Astrocyte of the spinal cord (primary cell): ENCODE results near the gene ADGRV1.
"Not testable (repeated sequence)": the region's sequence is repeated elsewhere in the genome, so short reads cannot be mapped to it uniquely, and the experiment has no call there.

Experiments
- DNase-seq: peaks from one replicate; pipeline ENCODE4 v3.0.0; 2011; ENCODE audit warnings: low read depth, low spot score
- H3K4me3 ChIP-seq: 2 replicates; pipeline ENCODE4 v1.5.1; 2011; ENCODE audit warnings: low read depth, mild to moderate bottlenecking, low read length, moderate library complexity
- in situ Hi-C: cut with HindIII; loops from 2 replicates; pipeline ENCODE4 v1.10.0; 2017; ENCODE audit warnings: low sequenced_read_pairs
- TF ChIP-seq, protein P1 (sequence below): IDR thresholded peaks from 2 replicates; pipeline ENCODE4 v1.5.1; 2012; ENCODE audit warnings: low read depth, mild to moderate bottlenecking, low read length, inconsistent platforms

The ADGRV1 gene

GRCh38 chr5:90655423-90655822 is 96.8 kb downstream of the ADGRV1 start:
- in situ Hi-C loops, result no loop called here
- DNase-seq, result no peak
- no peak overlapping the region for H3K4me3 ChIP-seq
- TF ChIP-seq, protein P1, sequence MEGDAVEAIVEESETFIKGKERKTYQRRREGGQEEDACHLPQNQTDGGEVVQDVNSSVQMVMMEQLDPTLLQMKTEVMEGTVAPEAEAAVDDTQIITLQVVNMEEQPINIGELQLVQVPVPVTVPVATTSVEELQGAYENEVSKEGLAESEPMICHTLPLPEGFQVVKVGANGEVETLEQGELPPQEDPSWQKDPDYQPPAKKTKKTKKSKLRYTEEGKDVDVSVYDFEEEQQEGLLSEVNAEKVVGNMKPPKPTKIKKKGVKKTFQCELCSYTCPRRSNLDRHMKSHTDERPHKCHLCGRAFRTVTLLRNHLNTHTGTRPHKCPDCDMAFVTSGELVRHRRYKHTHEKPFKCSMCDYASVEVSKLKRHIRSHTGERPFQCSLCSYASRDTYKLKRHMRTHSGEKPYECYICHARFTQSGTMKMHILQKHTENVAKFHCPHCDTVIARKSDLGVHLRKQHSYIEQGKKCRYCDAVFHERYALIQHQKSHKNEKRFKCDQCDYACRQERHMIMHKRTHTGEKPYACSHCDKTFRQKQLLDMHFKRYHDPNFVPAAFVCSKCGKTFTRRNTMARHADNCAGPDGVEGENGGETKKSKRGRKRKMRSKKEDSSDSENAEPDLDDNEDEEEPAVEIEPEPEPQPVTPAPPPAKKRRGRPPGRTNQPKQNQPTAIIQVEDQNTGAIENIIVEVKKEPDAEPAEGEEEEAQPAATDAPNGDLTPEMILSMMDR, result no peak

GRCh38 chr5:90657030-90657429 is 98.4 kb downstream of the ADGRV1 start:
- TF ChIP-seq, protein P1, result no peak
- H3K4me3 ChIP-seq, result no peak overlapping the region
- in situ Hi-C loops, result no loop called here
- DNase-seq, result no peak

- in situ Hi-C loops, result no loop called here
- DNase-seq, result no peak
- H3K4me3 ChIP-seq, result no peak overlapping the region
- TF ChIP-seq, protein P1, result no peak
Observed at GRCh38 chr5:90657788-90658187, 99.2 kb downstream of the ADGRV1 start.

DNA sequence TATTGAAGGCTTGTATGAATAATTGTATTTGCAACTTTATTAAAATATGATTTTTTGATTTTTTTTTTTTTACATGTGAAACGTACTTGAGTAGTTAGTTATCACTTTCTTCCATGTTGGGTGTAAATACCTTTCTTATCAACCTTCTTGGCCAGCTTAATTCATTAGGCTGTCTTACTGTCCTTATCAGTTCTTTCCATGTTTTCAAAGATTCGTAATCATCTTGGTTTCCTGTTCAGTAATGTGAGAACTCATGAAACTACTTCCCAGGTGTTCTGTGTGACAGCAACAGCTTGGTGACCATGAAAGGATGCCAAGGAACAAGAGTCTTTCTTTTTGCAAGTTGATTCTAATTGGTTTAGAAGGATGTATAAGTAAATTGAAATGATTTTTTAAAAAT is 100.0 kb downstream of the ADGRV1 start:
- H3K4me3 ChIP-seq, result no peak overlapping the region
- no peak for DNase-seq
- TF ChIP-seq, protein P1, result no peak
- in situ Hi-C loops, result no loop called here

- in situ Hi-C loops, H3K4me3 ChIP-seq, DNase-seq: not testable (repeated sequence)
Observed at GRCh38 chr5:90668079-90668565, 109.5 kb downstream of the ADGRV1 start.

DNA sequence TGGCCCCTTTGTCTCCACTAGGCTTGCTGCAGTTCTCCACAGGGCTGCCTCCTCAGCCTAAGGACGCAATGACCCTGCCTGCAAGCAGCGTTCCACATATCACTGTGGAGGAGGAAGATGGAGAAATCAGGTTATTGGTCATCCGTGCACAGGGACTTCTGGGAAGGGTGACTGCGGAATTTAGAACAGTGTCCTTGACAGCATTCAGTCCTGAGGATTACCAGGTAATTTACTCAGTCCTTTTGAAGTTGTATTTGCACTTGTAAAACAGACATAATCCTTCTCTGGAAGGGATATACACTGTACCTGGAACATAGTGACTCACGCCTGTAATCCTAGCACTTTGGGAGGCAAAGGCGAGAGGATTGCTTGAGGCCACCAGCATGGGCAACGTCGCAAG is 116.6 kb downstream of the ADGRV1 start:
- in situ Hi-C loops, result no loop called here
- no peak overlapping the region for H3K4me3 ChIP-seq
- DNase-seq, result no peak
- TF ChIP-seq, protein P1, result no peak

DNA sequence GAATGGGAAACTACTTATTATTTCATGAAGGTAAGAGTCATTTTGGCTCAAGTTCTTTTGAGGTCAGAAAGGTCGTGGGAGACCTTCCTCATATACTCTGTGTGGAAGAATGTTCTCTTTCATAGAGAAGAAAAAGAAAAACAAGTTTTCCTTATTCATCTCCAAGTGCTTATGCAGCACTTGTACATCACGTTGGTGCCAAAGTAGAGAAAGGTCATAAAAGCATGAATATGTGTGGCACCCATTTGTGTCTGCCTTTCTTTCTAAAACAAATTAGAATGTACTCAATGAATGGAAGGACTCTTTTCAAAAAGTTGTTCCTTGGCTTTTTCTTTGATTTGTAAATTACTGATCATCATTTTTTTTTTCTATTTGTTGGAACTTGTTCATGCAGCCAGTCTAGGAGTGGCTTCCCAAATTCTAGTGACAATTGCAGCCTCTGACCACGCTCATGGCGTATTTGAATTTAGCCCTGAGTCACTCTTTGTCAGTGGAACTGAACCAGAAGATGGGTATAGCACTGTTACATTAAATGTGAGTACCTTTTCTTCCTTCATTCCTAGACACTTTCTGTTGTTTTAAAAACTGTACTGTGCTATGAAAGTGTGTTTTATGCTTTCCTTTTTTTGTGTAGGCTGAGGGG is 122.4 kb downstream of the ADGRV1 start:
- no peak overlapping the region for H3K4me3 ChIP-seq
- no peak for DNase-seq
- TF ChIP-seq, protein P1, result no peak
- in situ Hi-C loops, result no loop called here
